ENCODE data around the gene MTX1.
"Not testable (repeated sequence)": the region's sequence is repeated elsewhere in the genome, so short reads cannot be mapped to it uniquely, and the experiment has no call there.

MTX1 gene

GRCh38 chr1:155208541-155209311 is at the start of gene MTX1:
Gene MTX1, plus strand, starts transcription at chr1:155208695. Its CDS starts 110 bp downstream, at chr1:155208805.
- DNase-seq, result peak; percentile 76

GRCh38 chr1:155158991-155159390 is 49.5 kb upstream of the MTX1 start:
- DNase-seq, result no peak

GRCh38 chr1:155160128-155160527 is 48.4 kb upstream of the MTX1 start:
- peak; percentile 26 for DNase-seq

- not testable (repeated sequence) for DNase-seq
Measured at GRCh38 chr1:155162631-155163030, 45.9 kb upstream of the MTX1 start.

- not testable (repeated sequence) for DNase-seq
Measured at GRCh38 chr1:155163785-155164184, 44.7 kb upstream of the MTX1 start.

- not testable (repeated sequence) for DNase-seq
Measured at GRCh38 chr1:155164625-155165024, 43.9 kb upstream of the MTX1 start.

GRCh38 chr1:155166051-155166470 is 42.4 kb upstream of the MTX1 start:
- DNase-seq, result no peak

GRCh38 chr1:155166471-155167165 is 41.9 kb upstream of the MTX1 start:
- no peak for DNase-seq

GRCh38 chr1:155167166-155168104 is 41.1 kb upstream of the MTX1 start:
- peak; percentile 97 for DNase-seq

- not testable (repeated sequence) for DNase-seq
Measured at GRCh38 chr1:155168105-155168445, 40.4 kb upstream of the MTX1 start.

- DNase-seq, result no peak
Measured at GRCh38 chr1:155168456-155169210, 39.9 kb upstream of the MTX1 start.

- DNase-seq, result no peak
Measured at GRCh38 chr1:155169541-155169940, 39.0 kb upstream of the MTX1 start.

- no peak for DNase-seq
Measured at GRCh38 chr1:155170101-155170785, 38.3 kb upstream of the MTX1 start.

- no peak for DNase-seq
Measured at GRCh38 chr1:155170806-155171205, 37.7 kb upstream of the MTX1 start.

- DNase-seq, result no peak
Measured at GRCh38 chr1:155171836-155172731, 36.4 kb upstream of the MTX1 start.

GRCh38 chr1:155172732-155173477 is 35.6 kb upstream of the MTX1 start, which contains the start of gene KRTCAP2:
Gene KRTCAP2, minus strand, starts transcription at chr1:155173304. Its CDS starts 80 bp downstream, at chr1:155173224.
- DNase-seq, result peak; percentile 100

- DNase-seq, result peak; percentile 90
Measured at GRCh38 chr1:155173478-155174323, 34.8 kb upstream of the MTX1 start, which contains the start of gene TRIM46. Gene TRIM46, plus strand, starts transcription at chr1:155173849. Its CDS starts 118 bp downstream, at chr1:155173967.
